Suppressor macrophage treated with lipopolysaccharide for 4 hours (primary cell): Measurements from ENCODE around the gene THSD4.

ENCODE experiments used
- DNase-seq: peaks from one replicate; pipeline ENCODE4 v3.0.0-alpha.2; 2020

THSD4 gene

GRCh38 chr15:71114887-71115566 is at the start of gene THSD4:
TSS of gene THSD4 (plus strand) at chr15:71115471.
- peak; percentile 73 for DNase-seq

- no peak for DNase-seq
Observed at GRCh38 chr15:71066983-71067382, 48.3 kb upstream of the THSD4 start.

GRCh38 chr15:71069693-71070092 is 45.6 kb upstream of the THSD4 start:
- DNase-seq, result no peak

GRCh38 chr15:71071529-71071928 is 43.7 kb upstream of the THSD4 start:
- no peak for DNase-seq

GRCh38 chr15:71072423-71072822 is 42.8 kb upstream of the THSD4 start:
- no peak for DNase-seq

- DNase-seq, result no peak
Observed at GRCh38 chr15:71078506-71079207, 36.6 kb upstream of the THSD4 start.

GRCh38 chr15:71079208-71080044 is 35.8 kb upstream of the THSD4 start:
- no peak for DNase-seq

GRCh38 chr15:71080166-71080565 is 35.1 kb upstream of the THSD4 start:
- no peak for DNase-seq

GRCh38 chr15:71080705-71081104 is 34.6 kb upstream of the THSD4 start:
- DNase-seq, result peak; percentile 23

GRCh38 chr15:71082803-71083202 is 32.5 kb upstream of the THSD4 start:
- DNase-seq, result no peak

- DNase-seq, result no peak
Observed at GRCh38 chr15:71083349-71083748, 31.9 kb upstream of the THSD4 start.

- DNase-seq, result no peak
Observed at GRCh38 chr15:71084264-71084663, 31.0 kb upstream of the THSD4 start.

- DNase-seq, result no peak
Observed at GRCh38 chr15:71085809-71086208, 29.5 kb upstream of the THSD4 start.

- no peak for DNase-seq
Observed at GRCh38 chr15:71088155-71088554, 27.1 kb upstream of the THSD4 start.

GRCh38 chr15:71088683-71089082 is 26.6 kb upstream of the THSD4 start:
- no peak for DNase-seq

GRCh38 chr15:71089801-71090200 is 25.5 kb upstream of the THSD4 start:
- DNase-seq, result no peak

GRCh38 chr15:71091601-71092000 is 23.7 kb upstream of the THSD4 start:
- DNase-seq, result no peak

- no peak for DNase-seq
Observed at GRCh38 chr15:71092056-71092600, 23.1 kb upstream of the THSD4 start.

- no peak for DNase-seq
Observed at GRCh38 chr15:71093054-71094024, 21.9 kb upstream of the THSD4 start.

GRCh38 chr15:71094137-71094536 is 21.1 kb upstream of the THSD4 start:
- DNase-seq, result no peak

GRCh38 chr15:71096676-71097075 is 18.6 kb upstream of the THSD4 start:
- no peak for DNase-seq

GRCh38 chr15:71097890-71098289 is 17.4 kb upstream of the THSD4 start:
- DNase-seq, result no peak
